HT1080 (cell line): ENCODE data around the gene SERINC2. TPM values are rescaled to one million over a fixed set of nuclear protein-coding genes. Genes with fewer than 3 reads are reported as not detected.

ENCODE experiments used
- DNase-seq: peaks from one replicate; pipeline ENCODE4 v3.0.0-alpha.2; 2015; ENCODE audit warnings: low read depth
- total RNA-seq: library from RNA; depleted of rRNA; stranded (reverse); fragments of >200 nt; shearing (Covaris generic); gene quantifications from 2 replicates; pipeline ENCODE4 v1.2.3, GENCODE V29; 2014

The SERINC2 gene
- total RNA-seq, 1 experiment from 2014 or later: 14.6 TPM

DNA sequence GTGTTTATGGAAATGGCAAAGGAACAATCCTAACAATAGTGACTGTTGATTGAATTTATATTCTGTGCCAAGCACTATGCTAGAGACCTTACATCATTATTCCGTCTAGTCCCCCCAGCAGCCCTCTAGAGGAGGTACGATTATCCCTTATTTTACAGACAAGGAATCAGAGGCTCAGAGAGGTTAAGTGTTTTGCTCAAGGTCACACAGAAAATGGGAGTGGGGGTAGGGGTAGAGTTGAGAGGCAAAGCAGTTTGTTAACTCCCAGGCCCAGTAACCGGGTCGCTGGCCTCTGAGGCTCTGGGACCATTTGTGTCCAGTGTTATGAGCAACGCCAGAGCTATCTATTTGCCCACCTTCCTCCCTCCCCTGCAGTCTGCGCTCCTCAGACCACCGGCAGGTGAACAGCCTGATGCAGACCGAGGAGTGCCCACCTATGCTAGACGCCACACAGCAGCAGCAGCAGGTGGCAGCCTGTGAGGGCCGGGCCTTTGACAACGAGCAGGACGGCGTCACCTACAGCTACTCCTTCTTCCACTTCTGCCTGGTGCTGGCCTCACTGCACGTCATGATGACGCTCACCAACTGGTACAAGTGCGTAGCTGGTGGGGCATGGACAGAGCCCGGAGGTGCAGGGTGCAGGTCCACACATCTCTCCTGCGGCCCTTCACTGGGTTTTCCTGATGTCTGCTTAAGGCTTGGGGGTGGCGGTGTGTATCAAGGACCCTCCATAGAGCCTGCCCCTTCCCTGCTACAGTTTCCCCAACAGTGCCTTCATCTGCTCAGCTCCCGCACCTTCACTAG, 19.8 kb downstream of the SERINC2 start:
- DNase-seq: no peak

DNA sequence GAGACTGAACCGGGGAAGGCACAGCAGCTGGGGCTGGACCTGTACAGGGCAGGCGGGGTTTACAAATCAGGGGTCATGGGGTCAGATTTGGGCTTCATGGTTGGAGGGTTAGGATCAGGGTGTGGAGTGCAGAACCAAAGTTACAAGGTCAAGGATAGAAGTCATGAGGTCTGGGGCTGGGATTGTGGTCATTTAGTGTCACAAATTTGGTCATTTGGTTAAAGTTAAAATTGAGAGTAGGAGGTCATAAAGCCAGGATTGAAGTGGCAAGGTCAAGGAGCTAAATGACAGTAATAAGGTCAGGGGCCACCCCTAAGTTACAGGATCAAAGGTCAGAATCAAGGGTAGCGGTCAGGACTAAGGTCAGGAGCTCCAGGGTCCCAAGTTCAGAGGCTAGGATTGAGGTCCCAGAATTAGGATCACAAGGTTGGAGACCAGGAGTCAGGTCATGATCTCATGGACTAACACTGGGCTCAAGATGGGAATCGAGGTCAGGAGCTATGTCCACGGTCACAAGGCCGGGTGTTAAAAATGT, 20.4 kb downstream of the SERINC2 start:
- DNase-seq: no peak

DNA sequence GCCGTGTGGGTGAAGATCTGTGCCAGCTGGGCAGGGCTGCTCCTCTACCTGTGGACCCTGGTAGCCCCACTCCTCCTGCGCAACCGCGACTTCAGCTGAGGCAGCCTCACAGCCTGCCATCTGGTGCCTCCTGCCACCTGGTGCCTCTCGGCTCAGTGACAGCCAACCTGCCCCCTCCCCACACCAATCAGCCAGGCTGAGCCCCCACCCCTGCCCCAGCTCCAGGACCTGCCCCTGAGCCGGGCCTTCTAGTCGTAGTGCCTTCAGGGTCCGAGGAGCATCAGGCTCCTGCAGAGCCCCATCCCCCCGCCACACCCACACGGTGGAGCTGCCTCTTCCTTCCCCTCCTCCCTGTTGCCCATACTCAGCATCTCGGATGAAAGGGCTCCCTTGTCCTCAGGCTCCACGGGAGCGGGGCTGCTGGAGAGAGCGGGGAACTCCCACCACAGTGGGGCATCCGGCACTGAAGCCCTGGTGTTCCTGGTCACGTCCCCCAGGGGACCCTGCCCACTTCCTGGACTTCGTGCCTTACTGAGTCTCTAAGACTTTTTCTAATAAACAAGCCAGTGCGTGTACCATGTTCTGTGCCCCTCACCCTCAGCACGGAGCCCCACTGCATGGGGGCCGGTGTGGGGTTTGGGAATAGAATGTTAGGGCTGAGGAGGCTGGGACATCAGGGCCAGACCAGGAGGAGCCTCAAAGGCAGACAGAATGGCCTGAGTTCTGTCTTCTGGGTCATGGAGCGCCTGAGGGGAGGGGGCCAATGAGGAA, 21.3 kb downstream of the SERINC2 start:
- no peak for DNase-seq

DNA sequence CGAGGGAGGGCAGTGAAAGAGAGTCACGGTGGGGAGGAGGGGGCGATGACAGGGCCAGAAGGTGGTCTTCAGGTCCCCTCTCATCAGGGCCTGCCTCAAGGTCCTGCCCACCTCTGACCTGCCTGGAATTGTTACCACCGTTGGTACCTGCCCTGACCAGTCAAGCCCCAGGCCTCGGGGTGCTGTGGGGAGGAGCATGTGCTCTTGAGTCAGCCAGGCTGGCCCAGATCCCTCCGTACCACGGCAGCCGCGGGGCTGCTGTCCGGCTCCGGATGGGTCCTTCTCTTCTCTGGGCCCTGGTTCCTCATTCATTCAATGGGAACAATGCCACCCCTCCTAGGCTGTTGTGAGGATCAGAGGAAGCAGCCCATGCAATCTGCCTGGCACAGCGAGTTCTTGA, 22.0 kb downstream of the SERINC2 start:
- DNase-seq: no peak

DNA sequence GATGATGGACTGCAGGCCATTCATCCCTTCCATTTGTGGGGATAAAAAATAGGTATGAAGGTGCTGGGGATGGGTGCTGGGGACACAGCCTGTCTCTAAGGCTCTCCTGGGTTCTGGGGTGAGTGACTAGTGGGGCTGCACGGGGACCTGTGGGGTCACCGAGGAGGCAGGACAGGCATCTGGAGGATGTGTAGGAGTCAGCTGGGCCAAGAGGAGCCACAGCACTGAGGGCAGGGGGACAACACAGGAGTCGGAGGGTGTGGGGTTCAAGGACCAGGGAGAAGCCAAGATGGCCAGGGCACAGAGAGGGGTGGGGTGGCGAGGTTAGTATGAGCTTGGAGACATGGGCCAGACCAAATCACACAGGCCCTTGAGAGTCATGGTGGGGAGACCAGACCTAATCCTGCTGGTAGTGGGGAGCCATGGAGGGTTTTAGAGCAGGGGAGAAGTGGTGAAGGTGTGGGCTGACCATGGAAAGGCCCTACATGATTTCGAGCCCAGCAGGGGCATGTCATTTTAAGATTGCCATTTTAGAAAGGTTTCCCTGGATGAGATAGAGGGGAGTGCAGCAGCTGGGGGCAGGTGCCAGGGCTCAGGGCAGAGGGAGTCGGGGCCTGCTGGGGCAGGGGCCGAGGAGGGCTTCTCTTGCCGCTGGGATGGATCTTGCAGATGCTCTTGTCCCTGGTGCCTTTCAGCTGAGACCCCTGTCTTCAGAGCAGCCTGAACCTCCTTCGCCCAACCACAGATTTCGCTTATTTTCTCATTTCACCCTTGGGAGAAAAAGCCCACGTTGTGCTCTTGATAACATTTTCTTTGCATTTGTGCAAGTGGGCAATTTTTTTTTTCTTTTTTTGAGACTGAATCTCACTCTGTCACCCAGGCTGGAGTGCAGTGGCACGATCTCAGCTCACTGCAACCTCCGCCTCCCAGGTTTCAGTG, 22.7 kb downstream of the SERINC2 start:
- no peak for DNase-seq

DNA sequence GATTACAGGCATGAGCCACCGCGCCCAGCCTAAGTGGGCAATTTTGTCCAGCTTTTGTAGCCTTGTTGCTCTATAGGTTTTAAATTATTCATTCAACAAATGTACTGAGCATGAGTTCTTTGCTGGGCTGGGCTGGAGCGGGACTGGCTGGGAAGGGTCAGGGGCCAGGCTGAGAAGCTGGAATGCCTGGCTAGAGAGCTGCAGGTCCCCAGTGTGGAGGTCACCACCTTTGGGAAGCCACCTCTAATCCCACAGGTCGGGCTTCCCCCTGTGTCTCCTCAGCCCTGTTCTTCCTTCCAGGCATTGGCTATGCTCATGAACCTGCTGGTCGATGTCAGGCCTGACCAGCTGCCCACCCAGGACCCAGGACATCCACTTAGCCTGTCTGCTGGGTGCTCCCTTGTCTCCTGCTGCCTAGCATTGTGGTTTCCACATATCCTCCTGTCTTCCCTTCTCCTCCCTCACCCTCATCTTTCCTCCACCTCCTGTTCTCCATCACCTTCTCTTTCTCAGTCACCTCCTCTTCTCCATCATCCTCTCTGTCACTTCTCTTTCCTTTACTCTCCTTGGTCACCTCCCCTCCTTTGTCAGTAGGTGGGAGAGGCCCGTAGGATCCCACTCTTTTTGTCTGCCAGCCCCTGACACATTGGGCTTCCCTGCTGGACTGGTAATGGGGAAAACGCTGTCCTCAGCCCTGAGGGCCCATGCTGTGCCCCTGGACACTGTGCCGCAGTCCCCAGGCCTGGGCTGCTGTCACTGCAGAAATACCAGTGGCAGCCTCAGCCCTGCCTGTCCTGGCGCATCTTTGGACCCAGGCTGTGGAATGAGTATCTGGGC, 23.8 kb downstream of the SERINC2 start:
- DNase-seq: no peak

DNA sequence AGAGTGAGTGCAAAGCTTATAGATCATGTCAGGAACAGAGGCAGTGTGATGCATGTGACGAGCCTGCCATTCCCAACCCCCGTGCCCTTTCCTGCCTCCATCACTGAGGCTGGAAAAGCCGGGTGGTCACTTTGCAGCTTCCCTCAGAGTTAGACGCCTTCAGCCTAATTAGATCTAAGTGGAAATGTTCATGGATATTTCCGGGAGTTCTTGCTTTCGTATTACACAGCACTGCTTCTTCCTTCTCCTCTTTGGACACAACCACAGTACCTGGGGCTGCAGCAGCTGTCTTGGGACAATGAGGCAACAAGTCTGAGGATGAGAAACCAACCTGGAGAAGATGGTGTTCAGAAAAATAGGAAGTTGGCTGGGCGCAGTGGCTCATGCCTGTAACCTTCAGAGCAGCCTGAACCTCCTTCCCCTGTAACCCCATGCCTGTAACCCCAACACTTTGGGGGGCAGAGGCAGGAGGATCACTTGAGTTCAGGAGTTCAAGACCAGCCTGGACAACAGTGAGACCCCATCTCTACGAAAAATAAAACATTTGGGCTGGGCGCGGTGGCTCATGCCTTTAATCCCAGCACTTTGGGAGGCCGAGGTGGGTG, 24.5 kb downstream of the SERINC2 start:
- no peak for DNase-seq

DNA sequence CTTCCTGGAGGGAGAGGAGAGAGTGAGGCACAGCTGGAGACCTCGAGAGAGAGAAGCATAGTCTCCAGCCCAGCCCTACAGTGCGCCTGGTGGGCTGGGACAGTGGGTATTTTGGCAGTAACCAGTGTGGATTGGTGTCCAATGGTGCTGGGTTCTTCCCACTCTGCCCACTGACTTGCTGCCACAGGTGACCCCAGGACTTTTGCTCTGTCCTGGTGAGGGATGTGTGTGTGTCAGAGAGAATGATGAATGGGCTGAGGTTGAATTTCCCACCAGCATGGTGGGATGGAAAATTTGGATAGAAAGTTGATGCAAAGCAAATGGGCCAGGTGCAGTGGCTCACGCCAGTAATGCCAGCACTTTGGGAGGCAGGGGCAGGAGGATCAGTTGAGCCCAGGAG, 26.3 kb downstream of the SERINC2 start:
- no peak for DNase-seq

DNA sequence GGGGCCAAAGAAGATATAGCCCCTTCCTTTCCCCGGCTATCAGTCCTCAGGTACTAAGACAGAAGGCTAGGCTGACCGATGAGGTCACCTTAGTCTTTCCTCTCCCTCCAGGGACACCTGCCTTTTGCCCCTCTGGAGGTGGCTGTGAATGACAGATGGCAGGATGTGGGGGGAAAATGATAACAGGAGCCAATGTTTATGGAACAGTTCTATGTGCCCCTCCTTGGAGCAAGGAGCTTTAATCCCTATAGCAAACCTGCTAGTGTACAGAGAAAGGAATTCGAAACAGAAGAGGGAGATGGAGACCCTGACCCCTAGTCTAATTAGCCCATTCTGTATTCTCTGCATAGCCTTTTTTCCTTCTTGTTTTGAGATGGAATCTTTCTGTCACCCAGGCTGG, 28.1 kb downstream of the SERINC2 start:
- DNase-seq: no peak

DNA sequence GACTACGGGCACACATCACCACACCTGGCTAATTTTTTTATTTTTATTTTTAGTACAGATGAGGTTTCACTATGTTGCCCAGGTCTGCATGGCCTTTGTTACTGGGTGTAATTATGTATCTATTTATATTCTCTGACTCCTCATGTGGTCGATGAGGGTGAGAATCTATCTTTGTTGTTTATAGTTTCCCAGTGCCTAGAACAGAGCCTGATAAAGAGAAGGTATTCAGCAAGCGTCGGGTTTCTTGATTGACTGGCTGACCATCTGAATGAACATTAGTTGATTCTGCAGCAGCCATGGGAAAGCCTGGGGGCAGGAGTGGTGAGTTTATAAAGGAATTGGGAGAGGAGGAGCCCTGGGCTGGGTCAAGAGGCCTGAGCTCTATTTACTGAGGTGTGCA, 28.5 kb downstream of the SERINC2 start:
- DNase-seq: no peak

DNA sequence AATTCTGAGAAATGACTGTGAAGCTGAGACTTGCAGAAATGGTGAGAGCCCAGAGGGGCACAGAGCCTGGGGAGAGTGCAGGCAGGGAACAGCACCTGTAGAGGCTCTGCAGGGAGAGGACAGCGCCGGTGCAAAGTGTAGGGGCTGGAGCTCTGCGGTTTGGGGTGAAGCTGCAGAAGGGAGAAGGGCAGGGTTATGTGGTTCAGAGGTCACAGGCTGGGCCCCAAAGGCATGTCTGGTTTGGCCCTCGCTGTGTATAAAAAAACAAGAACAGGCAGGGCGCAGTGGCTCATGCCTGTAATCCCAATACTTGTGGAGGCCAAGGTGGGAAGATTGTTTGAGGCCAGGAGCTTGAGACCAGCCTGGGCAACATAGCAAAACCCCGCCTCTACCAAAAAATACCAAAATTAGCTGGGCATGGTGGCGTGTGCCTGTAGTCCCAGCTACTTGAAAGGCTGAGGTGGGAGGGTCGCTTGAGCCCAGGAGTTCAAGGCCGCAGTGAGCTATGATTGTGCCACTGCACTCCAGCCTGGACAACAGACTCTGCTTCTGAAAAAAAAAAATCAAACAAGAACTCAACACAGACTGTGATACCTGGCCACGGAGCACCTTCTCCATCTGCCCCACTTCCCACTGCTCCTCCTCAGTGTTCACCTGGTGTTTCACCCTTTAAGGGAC, 29.1 kb downstream of the SERINC2 start:
- no peak for DNase-seq

DNA sequence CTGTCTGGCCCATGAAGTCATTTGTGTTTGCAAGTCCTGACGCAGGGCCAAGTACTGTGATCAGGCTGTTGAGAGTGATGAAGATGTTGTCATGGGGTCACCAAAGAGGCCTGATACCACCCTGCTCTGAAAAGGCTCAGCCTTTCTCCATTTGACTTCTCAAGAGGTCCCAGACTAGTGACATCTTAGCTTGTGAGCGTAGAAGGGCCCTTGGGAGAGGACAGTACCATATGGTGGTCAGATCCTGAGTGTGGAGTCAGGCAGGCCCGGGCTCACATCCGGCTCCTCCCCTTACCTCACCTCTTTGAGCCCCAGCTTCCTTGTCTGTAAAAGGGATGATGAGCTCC, 29.6 kb downstream of the SERINC2 start:
- no peak for DNase-seq

DNA sequence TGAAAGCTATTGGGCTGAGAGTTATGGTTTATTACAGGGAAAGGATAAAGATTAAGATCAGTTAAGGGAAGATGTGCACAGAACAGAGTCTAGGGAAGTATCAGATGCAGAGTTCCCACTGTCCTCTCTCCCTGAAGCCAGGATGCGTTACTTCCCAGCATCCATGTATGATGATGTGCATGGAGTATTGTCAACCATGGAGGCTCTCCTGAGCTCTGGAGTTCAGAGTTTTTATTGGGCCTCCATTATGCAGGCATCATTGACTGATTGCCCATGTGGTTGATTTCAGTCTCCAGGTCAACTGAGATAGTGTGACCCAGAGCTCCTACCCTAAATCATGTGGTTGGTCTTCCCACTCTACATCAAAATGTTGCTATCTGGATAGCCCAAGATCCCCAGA, 30.7 kb downstream of the SERINC2 start:
- DNase-seq: no peak

DNA sequence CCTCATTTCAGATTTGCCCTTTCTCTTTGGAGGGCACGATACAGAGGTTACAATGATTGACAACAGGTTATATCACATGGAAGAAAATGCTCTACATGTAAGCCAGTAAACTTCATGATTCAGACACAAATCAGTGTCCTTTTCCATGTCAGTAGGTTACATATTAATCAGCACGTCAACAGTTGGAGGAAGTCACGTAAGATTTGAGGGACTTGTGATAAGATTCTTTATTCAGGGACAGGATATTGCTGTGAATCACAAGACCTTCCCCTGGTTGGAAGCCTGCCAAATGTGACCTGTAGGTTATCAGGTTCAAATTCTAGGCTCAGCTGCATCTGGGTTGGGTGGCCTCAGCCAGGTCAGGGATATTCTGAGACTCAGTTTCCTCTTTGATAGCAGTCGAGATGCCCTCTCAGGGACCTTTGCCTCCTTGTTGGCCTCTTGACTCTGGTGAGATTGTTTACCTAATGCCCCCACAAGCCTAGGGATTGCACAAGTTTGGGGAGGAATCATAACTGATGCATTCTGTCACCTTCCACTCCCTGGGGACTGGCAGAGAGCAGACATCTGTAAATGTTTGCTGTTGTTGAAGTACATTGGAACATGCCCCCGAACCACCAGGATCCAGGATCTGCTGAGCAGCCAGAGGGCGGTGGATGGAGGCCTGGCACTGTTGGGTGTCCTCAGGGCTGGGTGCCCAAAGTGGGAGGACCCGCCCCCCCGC, 31.9 kb downstream of the SERINC2 start:
- no peak for DNase-seq

DNA sequence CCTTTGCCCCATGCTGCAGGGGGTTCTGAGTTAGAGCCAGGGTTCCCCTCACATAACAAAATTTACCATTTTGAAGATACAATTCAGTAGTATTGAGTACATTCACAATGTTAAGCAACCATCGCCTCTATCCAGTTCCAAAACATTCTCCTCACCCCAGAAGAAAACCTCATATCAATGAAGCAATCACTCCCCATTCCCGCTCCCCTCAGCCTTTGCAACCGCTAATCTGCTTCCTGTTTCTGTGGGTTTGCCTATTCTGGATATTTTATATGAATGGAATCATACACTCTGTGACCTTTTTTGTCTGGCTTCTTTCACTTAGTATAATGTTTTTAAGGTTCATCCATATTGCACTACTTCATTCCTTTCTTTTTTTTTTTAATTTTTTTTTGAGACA, 32.9 kb downstream of the SERINC2 start:
- no peak for DNase-seq

DNA sequence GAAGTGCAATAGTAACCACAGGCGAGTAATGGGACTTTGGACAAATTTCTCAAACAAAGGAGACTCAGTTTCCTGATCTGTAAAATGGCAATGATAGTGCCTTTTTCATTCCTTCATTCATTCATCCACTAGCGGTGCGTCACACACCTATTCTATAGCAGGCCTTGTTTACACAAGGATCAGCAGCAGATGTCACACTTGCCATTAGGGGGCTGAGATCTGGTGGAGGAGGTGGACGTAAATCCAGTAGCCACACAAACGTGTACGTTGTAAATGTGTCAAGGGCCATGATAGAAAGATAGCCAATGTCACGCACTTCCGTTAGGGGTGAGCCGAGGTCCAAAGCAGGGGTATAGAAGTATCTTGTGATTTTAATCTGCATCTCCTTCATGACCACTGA, 34.2 kb downstream of the SERINC2 start:
- DNase-seq: no peak

DNA sequence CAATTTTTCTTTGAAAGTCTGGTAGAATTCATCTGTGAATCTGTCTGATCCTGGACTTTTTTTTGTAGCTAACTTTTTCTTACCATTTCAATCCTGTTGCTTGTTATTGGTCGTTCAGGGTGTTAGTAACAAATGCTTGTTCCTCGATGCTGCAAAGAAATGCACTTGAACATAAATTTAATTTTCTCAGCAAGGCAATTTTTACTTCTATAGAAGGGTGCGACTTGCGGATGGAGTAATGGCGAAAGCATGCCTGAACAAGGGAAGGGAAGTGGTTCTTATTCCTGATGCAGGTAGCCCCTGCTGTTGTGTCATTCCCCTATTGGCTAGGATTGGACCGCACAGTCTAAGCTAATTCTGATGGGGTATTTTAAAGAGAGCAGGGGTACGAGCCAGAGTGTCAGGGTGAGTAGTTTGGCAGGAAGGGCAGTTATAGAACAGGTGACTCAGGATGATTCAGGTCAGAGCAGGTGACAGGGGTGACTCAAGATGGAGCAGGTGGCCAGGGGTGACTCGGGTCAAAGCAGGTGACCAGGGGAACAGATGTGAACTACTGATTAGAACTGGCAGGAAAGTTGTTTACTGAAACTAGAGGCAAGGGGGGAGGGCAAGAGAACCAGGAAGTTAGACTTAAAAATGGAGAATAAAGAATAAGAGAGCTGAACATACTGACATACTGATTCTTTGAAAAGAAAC, 40.5 kb downstream of the SERINC2 start:
- DNase-seq: no peak

DNA sequence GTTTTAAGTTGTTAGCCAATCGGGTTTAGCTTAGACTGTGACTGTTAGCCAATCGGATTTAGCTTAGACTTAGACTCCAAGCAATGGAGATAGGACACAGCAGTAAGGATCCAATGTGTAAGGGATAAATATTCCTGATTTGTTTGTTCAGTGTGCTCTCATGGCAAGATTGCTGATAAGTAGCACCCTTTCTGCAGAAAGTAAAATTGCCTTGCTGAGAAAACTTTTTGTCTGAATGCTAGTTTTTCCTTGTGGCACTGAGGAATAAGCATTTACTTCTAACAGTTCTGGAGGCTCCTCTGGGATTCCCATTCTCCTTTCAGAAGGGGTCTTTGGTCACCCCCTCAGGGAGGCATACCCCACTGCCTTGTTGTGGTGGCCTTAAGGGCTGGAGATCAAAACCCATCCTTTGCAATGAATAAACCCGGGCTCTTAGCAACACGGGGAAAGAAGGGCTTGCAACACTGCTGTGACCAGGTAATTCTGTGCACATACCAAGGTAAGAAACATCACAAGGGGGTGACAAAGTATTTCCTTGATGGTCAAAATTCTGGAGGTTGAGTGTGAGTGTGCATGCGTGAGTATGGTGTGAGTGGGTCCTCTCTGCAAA, 45.4 kb downstream of the SERINC2 start:
- DNase-seq: no peak
